ENCODE data around the gene GBP7.

- TF ChIP-seq CTCF (IDR thresholded peaks at IDR 0.05) (no peak), EZH2phosphoT487 (IDR thresholded peaks at IDR 0.05) (no peak), EZH2 (IDR thresholded peaks at IDR 0.05) (no peak)
Observed at GRCh38 chr1:89174491-89174890, 1.3 kb downstream of the GBP7 start.
